Stimulated activated naive CD8-positive, alpha-beta T cell treated with anti-CD3 and anti-CD28 coated beads, Interleukin-15, Interleukin-2, amounts not matched to agents 100 ng/mL and 50 ng/mL, for 24 hours (primary cell): ENCODE data around the gene NDC1.
"Not testable (repeated sequence)": the region's sequence is repeated elsewhere in the genome, so short reads cannot be mapped to it uniquely, and the experiment has no call there.

Experiments used
- H3K27ac Mint-ChIP-seq: one replicate; pipeline ENCODE4 v1.8.0; 2021; ENCODE audit warnings: mild to moderate bottlenecking, mixed read lengths
- H3K27me3 Mint-ChIP-seq: one replicate; pipeline ENCODE4 v1.8.0; 2021; ENCODE audit warnings: mixed read lengths
- H3K36me3 Mint-ChIP-seq: one replicate; pipeline ENCODE4 v1.8.0; 2021; ENCODE audit warnings: low read depth, mixed read lengths
- H3K4me1 Mint-ChIP-seq: one replicate; pipeline ENCODE4 v1.8.0; 2021; ENCODE audit warnings: low read depth, mixed read lengths
- H3K4me3 Mint-ChIP-seq: one replicate; pipeline ENCODE4 v1.8.0; 2021; ENCODE audit warnings: mild to moderate bottlenecking, mixed read lengths
- H3K9me3 Mint-ChIP-seq: one replicate; pipeline ENCODE4 v1.8.0; 2021; ENCODE audit warnings: mixed read lengths

The NDC1 gene

DNA sequence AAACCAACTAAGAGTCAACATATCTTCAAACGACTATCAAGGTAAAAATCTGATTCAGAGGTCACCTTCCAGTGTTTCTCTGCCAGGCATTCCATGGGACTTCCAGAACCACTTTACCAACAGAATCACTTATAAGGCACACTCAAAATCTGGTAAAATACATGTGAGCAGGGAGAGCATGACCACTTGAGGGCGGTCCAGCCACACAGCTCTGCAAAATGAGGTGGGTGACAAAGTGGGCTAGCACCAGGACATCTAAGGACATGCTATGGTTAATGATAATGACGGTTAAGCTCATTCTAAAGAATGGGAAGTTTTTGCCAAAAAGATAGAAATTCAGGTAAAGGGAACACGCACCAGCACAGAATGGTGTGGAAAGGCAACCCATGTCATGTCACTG is 74.6 kb downstream of the NDC1 start:
- no peak overlapping the region for H3K27ac Mint-ChIP-seq
- H3K4me1 Mint-ChIP-seq, result peaks cover 21% of the 10 kb centered on the region
- peaks cover 59% of the 10 kb centered on the region for H3K36me3 Mint-ChIP-seq
- H3K27me3 Mint-ChIP-seq, result no peaks in the 10 kb centered on the region
- peaks cover 4% of the 10 kb centered on the region for H3K9me3 Mint-ChIP-seq
- no peak overlapping the region for H3K4me3 Mint-ChIP-seq

GRCh38 chr1:53760497-53760896 is 77.6 kb downstream of the NDC1 start:
- H3K9me3 Mint-ChIP-seq, H3K27ac Mint-ChIP-seq: not testable (repeated sequence)
- peaks cover 32% of the 10 kb centered on the region for H3K36me3 Mint-ChIP-seq

GRCh38 chr1:53755874-53756273 is 82.2 kb downstream of the NDC1 start:
- H3K9me3 Mint-ChIP-seq, result no peaks in the 10 kb centered on the region
- H3K27ac Mint-ChIP-seq, result no peak overlapping the region
- H3K27me3 Mint-ChIP-seq, result no peaks in the 10 kb centered on the region
- H3K4me3 Mint-ChIP-seq, result no peak overlapping the region
- no peaks in the 10 kb centered on the region for H3K4me1 Mint-ChIP-seq
- no peaks in the 10 kb centered on the region for H3K36me3 Mint-ChIP-seq

More at GRCh38 chr1:53760497-53760896, 77.6 kb downstream of the NDC1 start:
- H3K4me1 Mint-ChIP-seq, H3K27me3 Mint-ChIP-seq, H3K4me3 Mint-ChIP-seq: not testable (repeated sequence)

DNA sequence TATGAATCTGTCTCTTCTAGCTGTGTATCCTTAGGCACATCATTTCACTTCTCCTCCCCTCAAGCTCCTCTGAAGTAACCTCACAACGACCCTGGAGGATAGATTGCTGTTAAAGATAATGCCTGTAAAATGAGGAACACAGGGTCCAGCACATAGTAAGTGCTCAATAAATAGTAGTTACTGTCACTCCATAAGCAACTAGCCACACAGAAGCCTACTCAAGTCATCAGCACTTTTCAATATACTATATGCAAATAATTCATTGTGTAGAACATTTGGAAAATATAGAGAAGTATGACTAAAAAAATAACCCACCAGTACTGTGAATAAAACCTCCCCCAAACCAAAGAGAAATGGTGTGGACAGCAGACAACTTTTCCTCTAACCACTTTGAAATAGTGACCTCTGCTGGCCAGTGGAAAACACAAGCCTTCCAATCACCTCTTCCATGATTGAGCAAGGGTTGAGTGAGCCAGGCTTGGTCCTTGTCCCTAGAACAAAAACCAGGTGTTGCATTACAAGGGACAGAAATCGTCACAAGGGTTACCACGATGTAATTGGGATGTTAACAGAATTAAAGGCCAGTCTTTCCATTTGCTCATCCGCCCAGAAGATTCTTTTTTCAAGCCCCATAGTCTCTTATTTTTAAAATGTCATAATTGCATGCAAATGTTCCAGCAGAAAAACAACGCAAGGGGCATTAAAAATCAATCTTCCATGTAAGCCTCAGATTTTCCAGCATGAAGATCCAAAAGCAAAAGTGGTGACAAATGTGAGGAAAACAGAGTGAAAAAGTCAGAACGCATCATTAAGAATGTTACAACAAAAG is 83.4 kb downstream of the NDC1 start:
- H3K9me3 Mint-ChIP-seq, result no peaks in the 10 kb centered on the region
- H3K4me3 Mint-ChIP-seq, result no peak overlapping the region
- no peaks in the 10 kb centered on the region for H3K27me3 Mint-ChIP-seq

GRCh38 chr1:53752281-53752680 is 85.8 kb downstream of the NDC1 start:
- Mint-ChIP-seq H3K4me1 (no peaks in the 10 kb centered on the region), H3K36me3 (no peaks in the 10 kb centered on the region), H3K27ac (no peak overlapping the region), H3K27me3 (no peaks in the 10 kb centered on the region), H3K9me3 (no peaks in the 10 kb centered on the region), H3K4me3 (no peak overlapping the region)

More for the DNA sequence above, 83.4 kb downstream of the NDC1 start:
- Mint-ChIP-seq H3K4me1 (no peaks in the 10 kb centered on the region), H3K36me3 (no peaks in the 10 kb centered on the region), H3K27ac (no peak overlapping the region)

DNA sequence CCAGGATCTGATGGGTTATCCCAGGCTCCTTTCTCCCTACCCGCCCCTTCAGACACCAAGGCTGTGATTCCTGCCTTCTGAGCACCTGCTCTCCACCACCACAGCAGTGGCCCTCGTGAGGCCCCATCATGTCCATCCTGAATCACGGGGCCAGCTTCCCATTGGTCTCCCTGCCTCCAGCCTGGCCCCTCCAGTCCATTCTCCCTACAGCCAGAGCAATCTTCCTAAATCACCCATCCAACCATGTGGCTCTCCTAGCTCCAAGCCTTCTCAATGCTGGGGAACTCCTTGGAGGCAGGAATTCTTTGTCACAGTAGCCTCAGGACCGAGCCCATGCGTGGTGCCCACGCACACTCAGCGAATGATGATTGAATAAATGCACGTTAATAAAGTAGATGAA is 90.3 kb downstream of the NDC1 start:
- Mint-ChIP-seq H3K36me3 (peaks cover 1% of the 10 kb centered on the region), H3K4me3 (no peak overlapping the region), H3K27me3 (peaks cover 16% of the 10 kb centered on the region), H3K4me1 (no peaks in the 10 kb centered on the region), H3K9me3 (peaks cover 6% of the 10 kb centered on the region), H3K27ac (no peak overlapping the region)

GRCh38 chr1:53740621-53741105 is 97.4 kb downstream of the NDC1 start:
- Mint-ChIP-seq H3K27ac (no peak overlapping the region), H3K4me3 (peak overlapping the region; percentile 39), H3K9me3 (peaks cover 13% of the 10 kb centered on the region), H3K4me1 (no peaks in the 10 kb centered on the region), H3K27me3 (peaks cover 64% of the 10 kb centered on the region), H3K36me3 (peaks cover 4% of the 10 kb centered on the region)

GRCh38 chr1:53739109-53739681 is 98.9 kb downstream of the NDC1 start, which contains the start of gene GLIS1:
Gene GLIS1 (minus strand): TSS chr1:53739164. CDS start chr1:53738064, 1,100 bp downstream.
- H3K27me3 Mint-ChIP-seq, result peaks cover 72% of the 10 kb centered on the region
- H3K4me3 Mint-ChIP-seq, result peak within 1 kb of the TSS; percentile 55
- no peaks in the 10 kb centered on the region for H3K4me1 Mint-ChIP-seq
- peaks cover 4% of the 10 kb centered on the region for H3K36me3 Mint-ChIP-seq
- no peak within 1 kb of the TSS for H3K27ac Mint-ChIP-seq
- H3K9me3 Mint-ChIP-seq, result peaks cover 13% of the 10 kb centered on the region

GRCh38 chr1:53738205-53739108 is 99.6 kb downstream of the NDC1 start:
- H3K4me1 Mint-ChIP-seq, result no peaks in the 10 kb centered on the region
- H3K27me3 Mint-ChIP-seq, result peaks cover 76% of the 10 kb centered on the region
- peaks cover 13% of the 10 kb centered on the region for H3K9me3 Mint-ChIP-seq
- peaks cover 4% of the 10 kb centered on the region for H3K36me3 Mint-ChIP-seq
- no peak overlapping the region for H3K27ac Mint-ChIP-seq
- peak overlapping the region; percentile 53 for H3K4me3 Mint-ChIP-seq

DNA sequence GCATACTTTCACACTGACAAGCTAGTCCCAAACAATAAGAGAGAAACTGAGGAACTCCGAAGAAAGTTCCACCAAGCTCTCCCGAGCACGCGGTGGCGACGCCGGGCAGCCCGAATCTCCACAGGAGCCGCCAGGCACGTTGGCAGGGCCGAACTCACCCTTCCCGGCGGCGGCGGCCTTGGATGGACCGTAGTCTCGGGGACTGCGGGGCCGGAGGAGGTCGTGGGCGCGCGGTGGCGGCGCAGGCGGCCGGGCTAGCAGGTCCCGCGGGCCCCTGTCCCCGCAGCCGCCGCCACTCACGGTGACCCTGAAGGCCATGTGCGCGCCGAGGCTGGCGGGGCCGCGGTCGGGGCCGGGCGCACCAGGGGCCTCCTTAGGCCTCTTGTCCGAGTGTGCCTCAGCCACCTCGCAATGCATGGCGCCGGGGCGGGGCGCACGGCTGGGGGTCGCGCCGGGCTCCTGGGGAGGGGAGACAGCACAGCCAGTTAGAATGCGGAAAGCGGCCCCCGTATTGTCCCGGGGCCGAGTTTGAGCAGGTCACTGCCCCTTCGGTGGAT is 100.4 kb downstream of the NDC1 start:
- Mint-ChIP-seq H3K36me3 (peaks cover 2% of the 10 kb centered on the region), H3K9me3 (peaks cover 6% of the 10 kb centered on the region), H3K4me3 (no peak overlapping the region), H3K27me3 (peaks cover 70% of the 10 kb centered on the region), H3K27ac (no peak overlapping the region), H3K4me1 (no peaks in the 10 kb centered on the region)

DNA sequence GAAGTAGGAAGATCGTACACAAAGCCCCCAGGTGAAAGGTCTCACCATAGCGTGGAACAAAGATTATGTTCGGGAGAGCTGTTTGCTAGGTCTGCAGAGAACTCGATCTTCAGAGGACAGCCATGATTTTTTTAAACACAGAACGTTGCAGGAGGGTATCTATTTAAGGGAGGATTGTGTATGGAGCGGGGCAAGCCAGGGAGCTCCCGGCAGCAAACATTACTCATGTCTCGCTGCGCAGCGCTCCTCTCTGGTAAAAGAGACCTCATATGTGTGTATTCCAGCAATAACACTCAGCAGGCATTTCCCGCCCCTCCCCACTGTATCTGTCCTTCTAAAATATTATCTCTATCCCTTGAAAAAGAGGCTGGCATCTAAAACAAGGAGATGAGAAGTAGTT is 101.8 kb downstream of the NDC1 start:
- Mint-ChIP-seq H3K36me3 (no peaks in the 10 kb centered on the region), H3K4me3 (no peak overlapping the region), H3K27me3 (peaks cover 69% of the 10 kb centered on the region), H3K27ac (no peak overlapping the region), H3K4me1 (no peaks in the 10 kb centered on the region), H3K9me3 (no peaks in the 10 kb centered on the region)

GRCh38 chr1:53735681-53736080 is 102.4 kb downstream of the NDC1 start:
- Mint-ChIP-seq H3K27ac (no peak overlapping the region), H3K27me3 (peaks cover 64% of the 10 kb centered on the region), H3K4me3 (no peak overlapping the region), H3K4me1 (no peaks in the 10 kb centered on the region), H3K36me3 (no peaks in the 10 kb centered on the region), H3K9me3 (no peaks in the 10 kb centered on the region)

GRCh38 chr1:53735261-53735660 is 102.8 kb downstream of the NDC1 start:
- Mint-ChIP-seq H3K36me3 (no peaks in the 10 kb centered on the region), H3K4me1 (no peaks in the 10 kb centered on the region), H3K27me3 (peaks cover 64% of the 10 kb centered on the region), H3K4me3 (no peak overlapping the region), H3K9me3 (no peaks in the 10 kb centered on the region), H3K27ac (no peak overlapping the region)

DNA sequence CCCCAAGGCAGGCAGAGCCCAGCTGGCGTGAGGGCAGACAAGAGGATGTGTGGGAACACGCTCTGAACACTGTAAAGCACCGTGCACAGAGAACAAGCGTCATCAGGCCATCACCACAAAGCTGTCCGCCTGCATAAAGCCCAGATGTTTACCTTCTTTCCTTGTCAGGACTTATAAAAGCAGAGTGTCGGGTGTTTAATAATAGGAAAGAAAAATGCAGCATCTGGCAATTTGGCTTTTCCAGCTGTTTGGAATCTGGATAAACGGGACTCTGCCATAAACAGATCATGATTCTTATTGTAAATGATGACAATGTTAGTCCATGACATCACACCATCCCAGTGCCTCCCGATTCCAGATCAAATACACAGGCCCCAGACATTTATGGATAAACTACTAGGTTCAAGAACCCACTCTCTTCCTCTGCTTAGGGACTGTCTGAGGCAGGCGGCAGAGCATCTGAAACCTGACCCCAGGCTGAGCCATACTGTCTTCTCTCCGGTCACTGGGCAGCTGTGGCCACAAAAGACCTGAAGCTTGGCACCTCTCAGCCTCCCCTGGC is 103.4 kb downstream of the NDC1 start:
- Mint-ChIP-seq H3K27me3 (peaks cover 59% of the 10 kb centered on the region), H3K27ac (no peak overlapping the region), H3K4me1 (no peaks in the 10 kb centered on the region)

More for the DNA sequence above, 103.4 kb downstream of the NDC1 start:
- Mint-ChIP-seq H3K4me3 (no peak overlapping the region), H3K9me3 (no peaks in the 10 kb centered on the region), H3K36me3 (no peaks in the 10 kb centered on the region)
